Activated naive CD8-positive, alpha-beta T cell treated with anti-CD3 and anti-CD28 coated beads, Interleukin-2, amount 10 ng/mL, durations not matched to agents 7 days and 5 days (primary cell): ENCODE data around the gene ITIH5. TPM values are rescaled to one million over a fixed set of nuclear protein-coding genes. Genes with fewer than 3 reads are reported as not detected.
"Not testable (repeated sequence)": the region's sequence is repeated elsewhere in the genome, so short reads cannot be mapped to it uniquely, and the experiment has no call there.

ENCODE experiments used
- ATAC-seq: fragments of 150-1000 bp; cut with Tn5 transposase; one replicate; pipeline ENCODE4 v1.10.0; 2021; ENCODE audit warnings: low read depth, moderate library complexity
- POLR2A ChIA-PET: fragments of 350-600 bp; sonication (Branson Sonifier 250); formaldehyde crosslinking; loops from one replicate; lab custom pipeline; 2021; ENCODE audit warnings: antibody characterized with exemption; lab: Charles Lee
- DNase-seq: peaks from one replicate; pipeline ENCODE4 v3.0.0; 2021
- H3K27ac Mint-ChIP-seq: one replicate; pipeline ENCODE4 v1.8.0; 2022; ENCODE audit warnings: mild to moderate bottlenecking, mixed read lengths
- H3K27me3 Mint-ChIP-seq: one replicate; pipeline ENCODE4 v1.8.0; 2022; ENCODE audit warnings: mild to moderate bottlenecking, moderate library complexity, mixed read lengths
- H3K36me3 Mint-ChIP-seq: one replicate; pipeline ENCODE4 v1.8.0; 2021; ENCODE audit warnings: mild to moderate bottlenecking, mixed read lengths
- H3K4me1 Mint-ChIP-seq: one replicate; pipeline ENCODE4 v1.8.0; 2021; ENCODE audit warnings: mixed read lengths
- H3K4me3 Mint-ChIP-seq: one replicate; pipeline ENCODE4 v1.8.0; 2022; ENCODE audit warnings: mild to moderate bottlenecking, moderate library complexity, mixed read lengths
- H3K9me3 Mint-ChIP-seq: one replicate; pipeline ENCODE4 v1.8.0; 2021; ENCODE audit warnings: mixed read lengths
- total RNA-seq, 2 experiments: library from RNA; stranded (reverse); gene quantifications; one replicate each; pipeline ENCODE4 v1.2.3, GENCODE V29; 2021

Gene ITIH5
- total RNA-seq: not detected

DNA sequence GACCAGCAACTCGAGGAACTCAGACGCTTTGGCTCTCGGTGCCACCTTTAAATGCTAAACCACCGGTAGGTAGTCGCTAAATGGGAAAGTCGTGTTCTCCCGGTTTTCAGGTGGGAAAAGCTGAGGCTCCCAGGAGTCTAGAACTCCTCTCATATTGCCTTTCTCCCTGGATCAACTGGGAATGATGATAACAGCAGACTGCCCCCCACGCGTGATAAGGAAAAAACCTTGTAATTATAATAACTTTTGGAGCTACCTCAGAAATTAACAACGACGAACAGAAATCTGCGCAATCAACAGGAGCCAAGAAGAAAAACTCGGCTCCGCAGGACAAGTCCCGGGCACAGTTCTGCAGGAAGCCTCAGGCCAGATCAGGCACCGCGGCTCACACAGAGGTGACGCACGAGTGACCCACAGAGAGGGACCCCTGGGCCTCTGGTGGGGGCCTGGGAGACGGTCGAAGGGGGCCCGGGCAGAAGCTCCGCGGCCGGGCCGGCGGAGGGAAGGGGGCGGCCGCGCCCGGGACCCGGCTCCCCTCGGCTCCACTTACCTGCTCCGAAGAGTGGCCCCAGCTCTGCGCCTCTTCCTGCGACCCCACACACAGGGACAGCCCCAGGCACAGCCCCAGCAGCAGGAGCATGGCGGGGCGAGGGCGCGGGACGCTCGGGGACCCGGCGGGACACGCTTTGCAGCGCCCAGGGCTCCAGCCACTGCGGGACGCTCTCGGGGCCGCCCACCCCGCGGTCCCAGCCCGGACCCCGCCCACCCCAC, at the start of gene ITIH5:
ITIH5 (minus strand) TSS at position 714 of the 771 bp plus-strand sequence; CDS start at position 640, 74 bp downstream.
- DNase-seq (peak; percentile 34), ATAC-seq (peak; percentile 33)
- H3K27ac Mint-ChIP-seq: no peak within 1 kb of the TSS
- H3K27me3 Mint-ChIP-seq: peaks cover 72% of the 10 kb centered on the region
- no peaks in the 10 kb centered on the region for H3K36me3 Mint-ChIP-seq
- H3K9me3 Mint-ChIP-seq: no peaks in the 10 kb centered on the region
- H3K4me3 Mint-ChIP-seq: peak within 1 kb of the TSS; percentile 72
- H3K4me1 Mint-ChIP-seq: peaks cover 7% of the 10 kb centered on the region
- POLR2A ChIA-PET: no interaction called here

DNA sequence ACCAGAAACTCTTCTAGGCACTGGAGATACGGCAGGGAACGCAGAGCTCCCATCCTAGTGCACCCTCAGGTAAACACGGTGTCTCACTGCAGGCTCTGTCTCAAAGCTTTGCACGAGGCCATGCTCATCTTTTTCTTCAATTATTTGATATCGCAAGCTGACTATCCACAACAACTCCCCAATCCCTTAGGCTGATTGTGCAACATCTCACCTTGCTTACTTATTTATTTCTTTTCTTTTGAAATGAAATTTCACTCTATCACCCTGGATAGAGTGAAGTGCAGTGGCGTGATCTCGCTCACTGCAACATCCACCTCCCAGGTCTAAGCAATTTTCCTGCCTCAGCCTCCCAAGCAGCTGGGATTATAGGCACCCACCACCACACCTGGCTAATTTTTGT, 48.7 kb upstream of the ITIH5 start:
- POLR2A ChIA-PET: no interaction called here
- DNase-seq (no peak), ATAC-seq (no peak)
- Mint-ChIP-seq H3K4me1 (peaks cover 20% of the 10 kb centered on the region), H3K27me3 (peaks cover 18% of the 10 kb centered on the region), H3K27ac (no peak overlapping the region), H3K9me3 (peaks cover 2% of the 10 kb centered on the region), H3K4me3 (no peak overlapping the region), H3K36me3 (no peaks in the 10 kb centered on the region)

DNA sequence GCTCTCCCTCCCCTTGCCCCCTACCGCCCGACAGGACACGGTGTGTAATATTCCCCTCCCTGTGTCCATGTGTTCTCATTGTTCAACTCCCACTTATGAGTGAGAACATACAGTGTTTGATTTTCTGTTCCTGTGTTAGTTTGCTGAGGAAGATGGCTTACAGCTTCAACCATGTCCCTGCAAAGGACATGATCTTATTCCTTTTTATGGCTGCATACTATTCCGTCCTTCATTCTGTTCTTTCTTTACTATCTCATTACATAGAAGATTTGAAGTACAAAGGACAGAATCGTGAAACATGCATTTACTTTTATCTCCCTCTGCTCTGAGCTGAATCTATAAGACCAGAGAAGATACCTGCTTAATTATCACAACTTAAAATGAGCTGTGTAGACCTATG, 44.3 kb upstream of the ITIH5 start:
- H3K4me3 Mint-ChIP-seq, H3K4me1 Mint-ChIP-seq, DNase-seq, POLR2A ChIA-PET, ATAC-seq, H3K9me3 Mint-ChIP-seq, H3K36me3 Mint-ChIP-seq, H3K27ac Mint-ChIP-seq: not testable (repeated sequence)
- H3K27me3 Mint-ChIP-seq: peaks cover 33% of the 10 kb centered on the region

DNA sequence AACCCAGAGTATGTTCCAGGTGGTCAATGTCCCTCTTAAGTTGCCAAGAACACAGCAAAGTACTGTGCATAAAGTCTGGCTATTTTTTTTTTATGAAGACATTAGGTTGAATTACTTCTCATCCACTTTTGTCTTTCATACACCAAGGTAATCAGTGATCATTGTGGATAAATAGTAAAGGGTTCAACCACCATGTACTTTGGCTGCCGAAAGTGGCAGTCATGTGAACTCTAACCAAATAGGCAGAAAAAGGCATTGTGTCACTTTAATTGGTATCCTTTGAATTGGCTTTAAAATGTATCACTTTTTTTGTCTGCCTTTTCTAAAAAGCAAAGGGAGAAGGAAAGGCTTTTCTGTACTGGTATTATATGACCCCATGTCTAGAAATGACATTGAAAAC, 43.7 kb upstream of the ITIH5 start:
- DNase-seq: no peak
- POLR2A ChIA-PET: no interaction called here
- Mint-ChIP-seq H3K4me1 (no peaks in the 10 kb centered on the region), H3K36me3 (no peaks in the 10 kb centered on the region), H3K9me3 (peaks cover 2% of the 10 kb centered on the region), H3K27me3 (peaks cover 35% of the 10 kb centered on the region), H3K4me3 (no peak overlapping the region), H3K27ac (no peak overlapping the region)
- no peak for ATAC-seq

DNA sequence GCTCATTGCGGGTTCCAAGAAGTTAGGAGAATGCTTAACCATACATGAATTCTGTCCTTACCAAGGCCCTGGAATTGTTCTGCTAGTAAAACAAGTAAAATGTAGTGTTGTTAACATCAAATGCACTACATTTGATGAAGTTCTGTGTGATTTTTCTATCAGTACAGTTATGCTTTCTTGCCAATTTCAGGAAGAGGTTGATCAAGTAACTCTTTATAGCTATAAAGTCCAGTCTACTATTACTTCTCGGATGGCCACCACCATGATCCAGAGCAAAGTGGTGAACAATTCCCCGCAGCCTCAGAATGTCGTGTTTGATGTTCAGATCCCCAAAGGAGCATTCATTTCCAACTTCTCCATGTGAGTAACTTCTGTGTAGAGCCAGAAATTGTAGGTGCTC, 42.1 kb upstream of the ITIH5 start:
- peaks cover 41% of the 10 kb centered on the region for H3K27me3 Mint-ChIP-seq
- no peak for ATAC-seq

DNA sequence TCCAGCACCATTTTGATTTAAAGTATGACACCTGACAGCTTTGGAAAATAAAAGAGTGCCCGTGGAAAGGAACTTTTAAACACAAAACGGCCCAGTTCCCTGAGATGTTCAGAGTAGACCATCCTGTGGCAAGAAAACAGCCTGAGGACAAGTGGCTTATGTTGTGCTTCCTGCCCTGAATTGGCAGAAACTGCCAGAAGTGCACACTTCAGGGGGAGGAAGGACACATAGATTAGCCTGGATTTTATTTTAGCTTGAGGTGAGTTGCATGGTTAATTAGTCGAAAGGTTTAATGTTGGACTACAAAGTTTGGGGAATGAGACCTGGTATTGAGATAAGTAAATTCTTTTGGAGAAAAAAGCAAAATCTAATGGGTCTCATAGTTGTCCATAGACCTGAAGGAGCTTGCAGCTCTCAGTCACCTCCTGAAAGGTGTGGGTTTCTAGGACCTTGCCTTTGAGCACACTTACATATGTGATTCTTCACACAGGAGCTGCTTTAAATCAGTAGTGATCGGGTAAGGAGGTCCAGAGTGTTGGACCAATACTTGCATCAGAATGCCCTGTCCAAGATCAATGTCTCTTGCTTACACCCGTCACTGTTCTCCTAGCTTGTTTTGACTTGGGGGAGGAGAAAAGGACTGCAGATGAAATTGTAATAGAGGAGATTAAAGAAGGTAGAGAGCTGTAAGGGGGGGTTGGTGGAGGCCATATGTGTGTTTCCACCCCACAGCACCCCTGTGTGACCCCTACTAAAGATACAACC, 41.3 kb upstream of the ITIH5 start:
- POLR2A ChIA-PET: interaction anchor here (0.5 kb wide), 1 partner anchor 27 kb away, joined by 4 read pairs; no protein-coding TSS in a partner anchor
- no peak for ATAC-seq

More for the DNA sequence above, 42.1 kb upstream of the ITIH5 start:
- no peaks in the 10 kb centered on the region for H3K36me3 Mint-ChIP-seq
- POLR2A ChIA-PET: interaction anchor here (0.5 kb wide), 1 partner anchor 26 kb away, joined by 4 read pairs; no protein-coding TSS in a partner anchor
- peaks cover 2% of the 10 kb centered on the region for H3K9me3 Mint-ChIP-seq
- no peak for DNase-seq
- no peak overlapping the region for H3K27ac Mint-ChIP-seq
- no peak overlapping the region for H3K4me3 Mint-ChIP-seq
- H3K4me1 Mint-ChIP-seq: no peaks in the 10 kb centered on the region

DNA sequence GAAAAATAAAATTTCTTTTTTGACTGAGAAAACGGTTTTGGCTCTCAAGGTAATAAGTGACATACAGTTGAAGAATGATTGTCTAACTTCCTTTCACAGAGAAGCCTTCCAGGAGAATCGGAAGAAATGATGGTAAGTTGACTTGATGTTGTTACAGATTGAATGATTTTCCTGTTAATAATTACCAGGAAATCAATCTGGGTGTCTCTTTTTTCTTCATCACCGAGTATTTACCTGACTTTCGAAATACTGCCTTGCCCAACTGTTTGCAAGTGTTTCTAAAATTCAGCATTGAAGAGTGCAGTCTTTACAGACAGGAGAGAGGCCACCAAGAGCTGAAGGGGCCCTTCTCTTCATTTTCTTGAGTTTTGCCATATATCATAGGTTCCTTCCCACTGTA, 40.3 kb upstream of the ITIH5 start:
- no peaks in the 10 kb centered on the region for H3K36me3 Mint-ChIP-seq
- no peak overlapping the region for H3K4me3 Mint-ChIP-seq
- no peaks in the 10 kb centered on the region for H3K4me1 Mint-ChIP-seq
- H3K27me3 Mint-ChIP-seq: peaks cover 58% of the 10 kb centered on the region
- H3K27ac Mint-ChIP-seq: no peak overlapping the region
- H3K9me3 Mint-ChIP-seq: peaks cover 2% of the 10 kb centered on the region
- no peak for ATAC-seq
- POLR2A ChIA-PET: no interaction called here
- DNase-seq: no peak

More for the DNA sequence above, 41.3 kb upstream of the ITIH5 start:
- Mint-ChIP-seq H3K27me3 (peaks cover 49% of the 10 kb centered on the region), H3K36me3 (no peaks in the 10 kb centered on the region), H3K4me3 (no peak overlapping the region), H3K9me3 (peaks cover 2% of the 10 kb centered on the region), H3K27ac (no peak overlapping the region), H3K4me1 (no peaks in the 10 kb centered on the region)
- DNase-seq: no peak

DNA sequence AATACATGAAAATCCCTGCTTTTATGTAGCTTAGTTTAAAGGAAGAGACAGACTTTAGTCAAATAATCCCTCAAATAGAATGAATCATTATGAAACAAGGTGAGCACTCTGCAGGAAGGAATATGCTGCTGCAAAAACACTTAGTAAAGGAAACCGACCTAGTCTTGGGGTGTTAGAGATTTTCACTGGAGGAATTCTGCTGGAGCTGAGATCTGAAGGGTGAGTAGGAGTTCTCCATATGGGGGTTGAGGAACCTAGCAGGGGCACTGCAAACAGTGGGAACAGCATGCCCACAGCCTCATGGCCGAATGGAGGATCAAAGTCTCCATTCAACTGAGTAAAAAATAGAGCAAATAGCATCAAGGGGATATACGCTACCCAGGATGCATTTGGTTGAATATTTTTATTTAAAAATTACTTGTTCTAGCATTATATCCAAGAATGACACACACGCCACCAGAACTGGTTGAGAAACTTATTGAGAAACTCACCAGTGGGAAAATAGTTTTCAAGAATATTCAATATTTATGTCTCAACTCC, 39.8 kb upstream of the ITIH5 start:
- POLR2A ChIA-PET: no interaction called here
- H3K36me3 Mint-ChIP-seq: no peaks in the 10 kb centered on the region
- H3K27me3 Mint-ChIP-seq: peaks cover 58% of the 10 kb centered on the region

DNA sequence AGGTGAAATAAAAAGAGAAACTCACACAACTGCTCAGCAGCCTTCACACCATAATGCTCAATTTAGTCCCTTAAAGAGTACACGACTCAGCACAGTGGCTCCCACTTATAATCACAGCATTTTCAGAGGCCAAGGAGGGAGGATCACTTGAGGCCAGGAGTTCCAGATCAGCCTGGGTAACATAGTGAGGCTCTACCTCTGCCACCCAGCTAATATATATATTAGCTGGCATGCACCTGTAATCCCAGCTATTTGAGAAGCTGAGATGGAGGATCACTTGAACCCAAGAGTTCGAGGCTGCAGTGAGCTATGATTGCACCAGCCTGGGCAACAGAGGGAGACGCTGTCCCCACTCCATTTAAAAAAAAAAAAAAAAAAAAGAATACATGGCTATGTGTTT, 38.6 kb upstream of the ITIH5 start:
- H3K27me3 Mint-ChIP-seq: peaks cover 50% of the 10 kb centered on the region
- DNase-seq (no peak), ATAC-seq (no peak)
- no peaks in the 10 kb centered on the region for H3K4me1 Mint-ChIP-seq
- no peak overlapping the region for H3K27ac Mint-ChIP-seq
- H3K9me3 Mint-ChIP-seq: no peaks in the 10 kb centered on the region
- POLR2A ChIA-PET: no interaction called here
- H3K36me3 Mint-ChIP-seq: no peaks in the 10 kb centered on the region
- H3K4me3 Mint-ChIP-seq: no peak overlapping the region

More for the DNA sequence above, 39.8 kb upstream of the ITIH5 start:
- no peaks in the 10 kb centered on the region for H3K4me1 Mint-ChIP-seq
- DNase-seq (no peak), ATAC-seq (no peak)
- H3K27ac Mint-ChIP-seq: no peak overlapping the region
- H3K4me3 Mint-ChIP-seq: no peak overlapping the region
- peaks cover 2% of the 10 kb centered on the region for H3K9me3 Mint-ChIP-seq

DNA sequence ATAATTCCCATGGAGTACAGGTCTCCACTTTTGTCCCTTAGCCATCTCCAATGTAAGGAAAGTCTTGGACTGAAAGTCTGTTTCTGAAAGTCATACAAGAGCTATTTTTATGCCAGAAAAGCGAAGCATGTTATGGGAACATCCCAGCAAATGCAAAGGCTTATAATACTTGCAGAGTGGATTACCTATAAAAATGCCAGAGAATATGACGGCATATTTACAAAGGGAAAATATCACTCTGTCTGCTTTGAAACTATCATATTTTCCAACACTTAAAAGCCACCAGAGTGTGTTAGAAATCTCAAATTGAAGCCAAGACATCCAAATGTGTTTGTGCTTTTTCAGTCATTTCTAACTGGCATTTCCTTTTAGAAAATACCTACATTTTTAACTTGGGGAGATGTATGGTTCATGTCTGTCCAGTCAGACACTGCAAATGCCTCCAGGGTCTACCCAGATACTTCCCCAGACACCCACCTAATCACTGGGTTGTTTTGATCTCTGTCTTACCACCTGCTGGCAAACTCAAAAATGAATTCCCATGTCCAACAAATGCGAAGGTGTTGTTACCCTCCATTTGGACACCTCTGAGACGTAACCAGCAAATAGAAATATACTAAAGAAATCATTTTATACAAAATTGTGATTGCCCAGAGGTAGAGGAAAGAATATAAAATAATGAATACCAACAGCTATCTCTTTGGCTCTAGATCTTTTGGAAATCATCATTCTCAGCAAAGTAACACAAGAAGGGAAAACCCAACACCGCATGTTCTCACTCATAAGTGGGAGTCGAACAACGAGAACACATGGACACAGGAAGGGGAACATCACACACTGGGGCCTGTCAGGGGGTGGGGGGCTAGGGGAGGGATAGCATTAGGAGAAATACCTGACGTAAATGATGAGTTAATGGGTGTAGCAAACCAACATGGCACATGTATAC, 37.6 kb upstream of the ITIH5 start:
- Mint-ChIP-seq H3K27me3 (peaks cover 50% of the 10 kb centered on the region), H3K27ac (no peak overlapping the region), H3K9me3 (no peaks in the 10 kb centered on the region), H3K36me3 (no peaks in the 10 kb centered on the region), H3K4me3 (no peak overlapping the region), H3K4me1 (no peaks in the 10 kb centered on the region)
- ATAC-seq (no peak), DNase-seq (no peak)
- POLR2A ChIA-PET: no interaction called here

DNA sequence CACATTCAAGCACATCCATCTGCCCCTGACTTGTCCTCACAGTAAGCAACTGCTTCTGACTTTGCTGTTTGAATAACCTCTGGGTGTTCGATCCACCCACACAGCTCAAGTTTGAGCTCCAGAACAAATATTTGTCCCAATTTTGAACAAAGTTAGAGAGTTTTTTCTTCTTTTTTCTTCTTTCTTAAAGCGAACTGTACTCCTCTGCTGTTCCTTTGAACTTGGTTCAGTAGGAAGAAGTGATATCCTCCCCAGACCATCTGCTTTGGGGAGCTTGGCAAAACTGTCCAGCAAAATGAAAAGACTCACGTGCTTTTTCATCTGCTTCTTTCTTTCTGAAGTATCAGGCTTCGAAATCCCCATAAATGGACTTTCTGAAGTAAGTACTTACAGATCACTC, 36.4 kb upstream of the ITIH5 start, which contains the start of gene ITIH2:
ITIH2 (plus strand) TSS at position 177 of the 400 bp plus-strand sequence; CDS start at position 296, 119 bp downstream.
- DNase-seq (no peak), ATAC-seq (no peak)
- Mint-ChIP-seq H3K36me3 (no peaks in the 10 kb centered on the region), H3K4me3 (no peak within 1 kb of the TSS), H3K9me3 (no peaks in the 10 kb centered on the region), H3K4me1 (no peaks in the 10 kb centered on the region), H3K27ac (no peak within 1 kb of the TSS), H3K27me3 (peaks cover 43% of the 10 kb centered on the region)
- POLR2A ChIA-PET: no interaction called here

DNA sequence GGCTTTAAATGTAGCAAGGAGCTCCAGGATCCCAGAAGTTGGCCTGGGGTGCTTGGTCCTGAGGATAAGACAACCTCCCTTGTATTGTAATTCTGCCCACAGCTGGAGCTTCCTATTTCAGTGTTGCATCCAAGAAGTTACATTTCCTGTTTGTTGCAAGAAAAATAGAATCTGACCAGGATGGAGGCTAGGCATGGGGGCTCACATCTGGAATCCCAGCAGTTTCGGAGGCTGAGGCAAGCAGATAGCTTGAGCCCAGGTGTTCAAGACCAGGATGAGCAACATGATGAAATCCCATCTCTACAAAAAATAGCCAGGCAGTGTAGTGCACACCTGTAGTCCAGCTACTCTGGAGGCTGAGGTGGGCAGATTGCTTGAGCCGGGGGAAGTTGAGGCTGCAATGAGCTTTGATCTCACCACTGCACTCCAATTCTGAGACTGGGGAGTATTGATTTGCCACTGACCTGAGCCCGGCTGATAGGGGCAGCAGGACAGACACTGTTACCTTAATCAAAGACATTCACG, 35.6 kb upstream of the ITIH5 start:
- no peaks in the 10 kb centered on the region for H3K36me3 Mint-ChIP-seq
- peaks cover 39% of the 10 kb centered on the region for H3K27me3 Mint-ChIP-seq
- no peak for ATAC-seq
- H3K9me3 Mint-ChIP-seq: no peaks in the 10 kb centered on the region
- no peaks in the 10 kb centered on the region for H3K4me1 Mint-ChIP-seq
- DNase-seq: no peak
- H3K27ac Mint-ChIP-seq: no peak overlapping the region
- POLR2A ChIA-PET: no interaction called here
- H3K4me3 Mint-ChIP-seq: no peak overlapping the region
